HCT116 (cell line): Measurements from ENCODE around the gene PRSS56. TPM values are rescaled to one million over a fixed set of nuclear protein-coding genes. Genes with fewer than 3 reads are reported as not detected.

Source experiments
- ATAC-seq: fragments of 200-7000 bp; cut with Tn5 transposase; 2 replicates; pipeline ENCODE4 v1.9.1; 2020; ENCODE audit warnings: mild to moderate bottlenecking, moderate library complexity
- BruUV-seq: library from RNA; stranded (reverse); fragments of 400-500 nt; replicated peaks from 2 replicates; lab custom pipeline; 2021; lab: Mats Ljungman, UMichigan
- CTCF ChIA-PET: fragments of 300-600 bp; sonication (Branson Sonifier 250); formaldehyde crosslinking; loops from one replicate; lab custom pipeline; 2021; ENCODE audit warnings: antibody characterized with exemption; lab: Charles Lee
- POLR2A ChIA-PET: fragments of 300-600, 350-600 bp; sonication (Branson Sonifier 250); formaldehyde crosslinking; loops from one replicate; lab custom pipeline; 2021; ENCODE audit warnings: antibody characterized with exemption; lab: Charles Lee
- RAD21 ChIA-PET, 2 experiments: fragments of 300-600 bp; sonication (Branson Sonifier 250); formaldehyde crosslinking; loops; one replicate each; lab custom pipeline; 2023; ENCODE audit warnings: low total read pairs in 2 of 2; ENCODE audit not compliant: uncharacterized antibody in 2 of 2, unreplicated experiment in 2 of 2, low non-redundant PET in 1 of 2; lab: Charles Lee
- DNase-seq: peaks from one replicate; pipeline ENCODE4 v3.0.0-alpha.2; 2010; ENCODE audit warnings: low read depth, low spot score
- H2AFZ ChIP-seq: fragments of 200-600 bp; shearing (Covaris generic), sonication (generic); 2 replicates; pipeline ENCODE4 v1.6.1; 2017; ENCODE audit warnings: low read depth, mixed run types, mixed read lengths, antibody characterized with exemption, low read length; ENCODE audit not compliant: poor library complexity, severe bottlenecking
- H3K27ac ChIP-seq: 2 replicates; pipeline ENCODE4 v1.5.1; 2012; ENCODE audit warnings: low read depth, low read length
- H3K27me3 ChIP-seq: fragments of 200-600 bp; sonication (generic); 2 replicates; pipeline ENCODE4 v1.6.1; 2016; ENCODE audit warnings: mixed run types, low read length, mixed read lengths; ENCODE audit not compliant: insufficient read depth
- H3K36me3 ChIP-seq, 2 experiments: fragments of 200-500 bp in 1 of 2; fragments of 200-600 bp in 1 of 2; sonication (Bioruptor generic) in 1 of 2; sonication (generic) in 1 of 2; 2 replicates each; pipeline versions ENCODE4 v1.5.1 to v1.6.1; 2014 to 2016; ENCODE audit warnings: low read length in 2 of 2, inconsistent platforms in 1 of 2, mixed read lengths in 1 of 2, mixed run types in 1 of 2; ENCODE audit not compliant: insufficient read depth in 2 of 2, control insufficient read depth in 1 of 2
- H3K4me1 ChIP-seq, 2 experiments: fragments of 200-600 bp in 1 of 2; sonication (generic) in 1 of 2; 2 replicates each; pipeline versions ENCODE4 v1.5.1 to v1.6.1; 2012 to 2017; ENCODE audit warnings: low read length in 2 of 2, inconsistent platforms in 1 of 2, mild to moderate bottlenecking in 1 of 2, mixed read lengths in 1 of 2, mixed run types in 1 of 2, moderate library complexity in 1 of 2; ENCODE audit not compliant: insufficient read depth in 2 of 2, control insufficient read depth in 1 of 2
- H3K4me2 ChIP-seq: fragments of 200-600 bp; sonication (generic); 2 replicates; pipeline ENCODE4 v1.6.1; 2017; ENCODE audit warnings: mixed run types, low read length, mixed read lengths
- H3K4me3 ChIP-seq, 2 experiments: fragments of 200-600 bp in 1 of 2; sonication (generic) in 1 of 2; replicated peaks in 1 of 2; 2 replicates each; pipeline ENCODE4 v1.5.1; 2011 to 2016; ENCODE audit warnings: low read length in 2 of 2, control low read depth in 1 of 2, low read depth in 1 of 2, mild to moderate bottlenecking in 1 of 2, mixed read lengths in 1 of 2, mixed run types in 1 of 2
- H3K79me2 ChIP-seq: fragments of 200-600 bp; sonication (generic); 2 replicates; pipeline ENCODE4 v1.6.1; 2017; ENCODE audit warnings: mild to moderate bottlenecking, mixed run types, low read length, moderate library complexity, mixed read lengths; ENCODE audit not compliant: insufficient read depth
- H3K9ac ChIP-seq: fragments of 200-600 bp; sonication (generic); 2 replicates; pipeline ENCODE4 v1.6.1; 2016; ENCODE audit warnings: low read length, mixed read lengths
- H3K9me2 ChIP-seq: fragments of 200-600 bp; sonication (generic), shearing (Covaris generic); 2 replicates; pipeline ENCODE4 v1.6.1; 2017; ENCODE audit warnings: mixed run types, mild to moderate bottlenecking, moderate library complexity; ENCODE audit not compliant: insufficient read depth
- H3K9me3 ChIP-seq, 2 experiments: fragments of 200-500 bp in 1 of 2; fragments of 200-600 bp in 1 of 2; sonication (Bioruptor generic) in 1 of 2; sonication (generic) in 1 of 2; 2 replicates each; pipeline ENCODE4 v1.6.1; 2014 to 2017; ENCODE audit warnings: low read length in 2 of 2, mixed read lengths in 2 of 2, inconsistent platforms in 1 of 2, low read depth in 1 of 2, mild to moderate bottlenecking in 1 of 2, mixed run types in 1 of 2, moderate library complexity in 1 of 2; ENCODE audit not compliant: control insufficient read depth in 1 of 2, insufficient read depth in 1 of 2
- H4K20me1 ChIP-seq: fragments of 200-600 bp; sonication (generic), shearing (Covaris generic); 2 replicates; pipeline ENCODE4 v1.6.1; 2017; ENCODE audit warnings: mixed run types, mild to moderate bottlenecking, moderate library complexity; ENCODE audit not compliant: insufficient read depth
- CEBPB ChIP-seq: IDR thresholded peaks from 2 replicates; pipeline ENCODE4 v1.6.1; 2012; ENCODE audit warnings: low read depth
- EGR1 ChIP-seq: IDR thresholded peaks from 2 replicates; pipeline ENCODE4 v1.6.1; 2012; ENCODE audit warnings: low read depth
- EZH2 ChIP-seq: fragments of 200-600 bp; sonication (generic); IDR thresholded peaks from 2 replicates; pipeline ENCODE4 v1.6.1; 2017; ENCODE audit warnings: antibody characterized with exemption, mixed run types
- EZH2phosphoT487 ChIP-seq: fragments of 200-600 bp; IDR thresholded peaks from 2 replicates; pipeline ENCODE4 v1.6.1; 2018; ENCODE audit warnings: antibody characterized with exemption, borderline replicate concordance
- POLR2AphosphoS5 ChIP-seq: IDR thresholded peaks from 2 replicates; pipeline ENCODE4 v1.6.1; 2011; ENCODE audit warnings: mild to moderate bottlenecking, low read depth, low read length, moderate library complexity
- YY1 ChIP-seq: IDR thresholded peaks from 2 replicates; pipeline ENCODE4 v1.6.1; 2011; ENCODE audit warnings: low read length, low read depth, moderate library complexity, mild to moderate bottlenecking; ENCODE audit not compliant: insufficient replicate concordance; ENCODE audit errors: extremely low read depth
- ZBTB33 ChIP-seq: IDR thresholded peaks from 2 replicates; pipeline ENCODE4 v1.6.1; 2011; ENCODE audit warnings: mild to moderate bottlenecking, low read length, moderate library complexity; ENCODE audit not compliant: insufficient replicate concordance; ENCODE audit errors: extremely low read depth
- ZNF274 ChIP-seq: fragments of 200-500 bp; sonication (Bioruptor generic); IDR thresholded peaks from 2 replicates; pipeline ENCODE4 v1.6.1; 2014; ENCODE audit warnings: mild to moderate bottlenecking, low read depth, low read length, inconsistent platforms
- intact Hi-C: fragments of 100-400 bp; cut with micrococcal nuclease; formaldehyde crosslinking; loops from 2 replicates; pipeline ENCODE4 v1.10.0; 2022
- total RNA-seq: library from RNA; stranded (reverse); gene quantifications from one replicate; pipeline ENCODE4 v1.2.1, GENCODE V29; 2021; ENCODE audit not compliant: unreplicated experiment

The PRSS56 gene
- total RNA-seq, 1 experiment from 2014 or later = not detected

- Histone ChIP-seq H3K4me1 (peaks cover 12 to 20% of the 10 kb centered on the region in 2 experiments), H3K4me2 (no peak overlapping the region), H3K4me3 (no peak overlapping the region), H3K79me2 (peaks cover 4% of the 10 kb centered on the region; the same call in 1 of the 2 replicates), H3K27ac (no peak overlapping the region), H3K9me2 (no peaks in the 10 kb centered on the region), H4K20me1 (no peaks in the 10 kb centered on the region), H3K36me3 (peaks cover 25 to 39% of the 10 kb centered on the region in 2 experiments; a peak in 3 of 4 replicates), H3K9me3 (no peaks in the 10 kb centered on the region), H3K27me3 (no peaks in the 10 kb centered on the region)
- DNase-seq (no peak), ATAC-seq (no peak)
- POLR2A ChIA-PET = interaction anchor here (1.2 kb wide), 1 partner anchor 13 kb away, joined by 4 read pairs; the partner anchor contains the start of genes EIF4E2 and TIGD1
- RAD21 ChIA-PET = no interaction called here
- no TSS peak for BruUV-seq
- intact Hi-C loops = no loop called here
- TF ChIP-seq CEBPB (no peak), POLR2AphosphoS5 (no peak), ZNF274 (no peak), EZH2phosphoT487 (no peak), ZBTB33 (no peak), YY1 (no peak), EGR1 (no peak), EZH2 (no peak)
- TF ChIP-seq, all 23 proteins: peak for 0
- CTCF ChIA-PET = no interaction called here
- Histone ChIP-seq H3K9ac (no peak overlapping the region), H2AFZ (no peak overlapping the region)
These were observed 43.4 kb downstream of the PRSS56 start for GRCh38 chr2:232563580-232563979.
